Mucosa of descending colon (tissue), 3 donors: Measurements from ENCODE around the gene PRKCE. TPM values are rescaled to one million over a fixed set of nuclear protein-coding genes. Genes with fewer than 3 reads are reported as not detected.

Experiments
- ATAC-seq: fragments of 200-7000 bp; cut with Tn5 transposase; one replicate; pipeline ENCODE4 v1.9.1; 2020; ENCODE audit warnings: mild to moderate bottlenecking, moderate library complexity
- DNase-seq, 3 donors: peaks; one replicate each; pipeline ENCODE4 v3.0.0-alpha.2; 2020
- H3K36me3 ChIP-seq: fragments of 200-600 bp; one replicate; pipeline ENCODE4 v1.8.0; 2021; ENCODE audit warnings: low read depth, mild to moderate bottlenecking
- H3K4me1 ChIP-seq: fragments of 200-600 bp; one replicate; pipeline ENCODE4 v1.8.0; 2021; ENCODE audit warnings: low read depth, mild to moderate bottlenecking
- H3K4me3 ChIP-seq: fragments of 200-600 bp; one replicate; pipeline ENCODE4 v1.8.0; 2021; ENCODE audit warnings: mild to moderate bottlenecking
- H3K9me3 ChIP-seq: fragments of 200-600 bp; one replicate; pipeline ENCODE4 v1.8.0; 2021; ENCODE audit warnings: mild to moderate bottlenecking
- CTCF ChIP-seq: fragments of 200-600 bp; IDR thresholded peaks from one replicate; pipeline ENCODE4 v1.8.0; 2022; ENCODE audit warnings: antibody characterized with exemption, mild to moderate bottlenecking
- intact Hi-C, 2 donors: fragments of 100-400 bp; cut with DNase I in 1 of 2; cut with micrococcal nuclease in 1 of 2; formaldehyde crosslinking; loops; one replicate each; pipeline versions ENCODE4 v1.11.0 to v1.11.1; 2022; cut with DNase I, micrococcal nuclease
- total RNA-seq, 3 donors: library from RNA; stranded (reverse); fragmentation: NEBNext Ultra II Directional in 2 of 3; extraction: Animal tissue kit (Norgen Biotek cat#: 25700) in 2 of 3; gene quantifications; one replicate each; pipeline versions ENCODE4 v1.2.1 to v1.2.4, GENCODE V29; 2021 to 2023
- donor health status: DM: no; HTN: no; CAD: no; lungs with moderate emphysema.
- donor health status: DM: no; HTN: no; CAD: no.
- donor health status: DM: no; HTN: yes; CAD: no.

Gene PRKCE
- total RNA-seq, 3 donors from 2014 or later: 24.5 to 52.0 (median 32.7) TPM

- no peaks in the 10 kb centered on the region for H3K36me3 ChIP-seq
- H3K4me3 ChIP-seq: no peak overlapping the region
- no peaks in the 10 kb centered on the region for H3K9me3 ChIP-seq
- no peak for TF ChIP-seq CTCF
- ATAC-seq (no peak), DNase-seq (no peak)
- intact Hi-C loops: no loop called here
- no peaks in the 10 kb centered on the region for H3K4me1 ChIP-seq
These were observed 145.0 kb downstream of the PRKCE start for GRCh38 chr2:45796500-45796899.

- Histone ChIP-seq H3K36me3 (no peaks in the 10 kb centered on the region), H3K4me1 (no peaks in the 10 kb centered on the region), H3K4me3 (no peak overlapping the region), H3K9me3 (no peaks in the 10 kb centered on the region)
- DNase-seq: no peak
- no peak for TF ChIP-seq CTCF
- intact Hi-C loops: no loop called here
- no peak for ATAC-seq
These were observed 146.2 kb downstream of the PRKCE start for GRCh38 chr2:45797451-45798230.

GRCh38 chr2:45799679-45800381, 148.4 kb downstream of the PRKCE start:
- no peak for TF ChIP-seq CTCF
- Histone ChIP-seq H3K4me3 (no peak overlapping the region), H3K36me3 (no peaks in the 10 kb centered on the region), H3K4me1 (no peaks in the 10 kb centered on the region), H3K9me3 (no peaks in the 10 kb centered on the region)
- intact Hi-C loops: no loop called here
- DNase-seq: no peak
- no peak for ATAC-seq

- intact Hi-C loops: no loop called here
- H3K36me3 ChIP-seq: no peaks in the 10 kb centered on the region
- TF ChIP-seq CTCF: no peak
- ATAC-seq (no peak), DNase-seq (no peak)
- no peak overlapping the region for H3K4me3 ChIP-seq
- H3K9me3 ChIP-seq: no peaks in the 10 kb centered on the region
- H3K4me1 ChIP-seq: no peaks in the 10 kb centered on the region
These were observed 151.1 kb downstream of the PRKCE start for GRCh38 chr2:45802499-45803138.

GRCh38 chr2:45804987-45805755, 153.7 kb downstream of the PRKCE start:
- H3K36me3 ChIP-seq: no peaks in the 10 kb centered on the region
- H3K4me1 ChIP-seq: no peaks in the 10 kb centered on the region
- TF ChIP-seq CTCF: no peak
- no peak for DNase-seq
- H3K4me3 ChIP-seq: no peak overlapping the region
- intact Hi-C loops: no loop called here
- ATAC-seq: no peak
- no peaks in the 10 kb centered on the region for H3K9me3 ChIP-seq
